ENCODE results near the gene ETHE1. TPM values are rescaled to one million over a fixed set of nuclear protein-coding genes. Genes with fewer than 3 reads are reported as not detected.
"Not testable (repeated sequence)": the region's sequence is repeated elsewhere in the genome, so short reads cannot be mapped to it uniquely, and the experiment has no call there.

ETHE1 gene
- total RNA-seq, 2 experiments from 2014 or later, result 52.6 to 55.8 TPM

GRCh38 chr19:43562226-43562697 is 35.3 kb upstream of the ETHE1 start:
- DNase-seq, result no peak
- no peaks in the 10 kb centered on the region for H3K9me3 Mint-ChIP-seq (ENCODE audit: low read depth)
- CTCF ChIA-PET, result interaction anchor here (0.6 to 2.7 kb wide), 4 partner anchors 15 to 44 kb away, joined by 3 to 23 read pairs (median 3); partner anchors contain the start of gene IRGQ
- H3K36me3 Mint-ChIP-seq, result peaks cover 27% of the 10 kb centered on the region
- H3K4me3 Mint-ChIP-seq, result peak overlapping the region; percentile 33
- peak overlapping the region; percentile 92 for H3K27ac Mint-ChIP-seq
- H3K4me1 Mint-ChIP-seq, result peaks cover 37% of the 10 kb centered on the region
- ATAC-seq, result no peak
- no peaks in the 10 kb centered on the region for H3K27me3 Mint-ChIP-seq

- H3K27me3 Mint-ChIP-seq, result no peaks in the 10 kb centered on the region
- no peak for ATAC-seq
- peak overlapping the region; percentile 92 for H3K27ac Mint-ChIP-seq
- no peak for DNase-seq
- H3K4me3 Mint-ChIP-seq, result no peak overlapping the region
- peaks cover 34% of the 10 kb centered on the region for H3K4me1 Mint-ChIP-seq
- H3K36me3 Mint-ChIP-seq, result peaks cover 25% of the 10 kb centered on the region
- CTCF ChIA-PET, result interaction anchor here (2.7 kb wide), 1 partner anchor 33 kb away, joined by 23 read pairs; the partner anchor contains the start of gene IRGQ
- no peaks in the 10 kb centered on the region for H3K9me3 Mint-ChIP-seq (ENCODE audit: low read depth)
Observed at GRCh38 chr19:43561139-43561970, 34.4 kb upstream of the ETHE1 start.

GRCh38 chr19:43560687-43561086 is 33.7 kb upstream of the ETHE1 start:
- H3K4me1 Mint-ChIP-seq, result peaks cover 36% of the 10 kb centered on the region
- no peaks in the 10 kb centered on the region for H3K9me3 Mint-ChIP-seq (ENCODE audit: low read depth)
- H3K4me3 Mint-ChIP-seq, result no peak overlapping the region
- ATAC-seq, result no peak
- peak overlapping the region; percentile 22 for H3K27ac Mint-ChIP-seq
- no peaks in the 10 kb centered on the region for H3K27me3 Mint-ChIP-seq
- DNase-seq, result no peak
- CTCF ChIA-PET, result interaction anchor here (2.7 to 9.2 kb wide), 2 partner anchors 34 to 35 kb away, joined by 23 to 173 read pairs; partner anchors contain the start of genes IRGQ and ZNF576
- peaks cover 25% of the 10 kb centered on the region for H3K36me3 Mint-ChIP-seq

- DNase-seq (peak; percentile 89), ATAC-seq (peak; percentile 94)
- H3K9me3 Mint-ChIP-seq (ENCODE audit: low read depth), result no peaks in the 10 kb centered on the region
- peaks cover 15% of the 10 kb centered on the region for H3K36me3 Mint-ChIP-seq
- H3K4me3 Mint-ChIP-seq, result no peak overlapping the region
- peaks cover 11% of the 10 kb centered on the region for H3K4me1 Mint-ChIP-seq
- CTCF ChIA-PET, result interaction anchor here (0.7 to 9.2 kb wide), 30 partner anchors 10 to 254 kb away, joined by 3 to 173 read pairs (median 6); partner anchors contain the start of genes IRGQ, PINLYP, PLAUR and SMG9
- H3K27ac Mint-ChIP-seq, result peak overlapping the region; percentile 61
- no peaks in the 10 kb centered on the region for H3K27me3 Mint-ChIP-seq
Observed at GRCh38 chr19:43555185-43555770, 28.3 kb upstream of the ETHE1 start.

- peak overlapping the region; percentile 29 for H3K27ac Mint-ChIP-seq
- no peaks in the 10 kb centered on the region for H3K27me3 Mint-ChIP-seq
- DNase-seq (no peak), ATAC-seq (no peak)
- no peak overlapping the region for H3K4me3 Mint-ChIP-seq
- peaks cover 13% of the 10 kb centered on the region for H3K36me3 Mint-ChIP-seq
- peaks cover 11% of the 10 kb centered on the region for H3K4me1 Mint-ChIP-seq
- CTCF ChIA-PET, result interaction anchor here (1.0 to 9.2 kb wide), 24 partner anchors 9 to 255 kb away, joined by 3 to 173 read pairs (median 8); partner anchors contain the start of genes IRGQ, PINLYP, SMG9 and XRCC1
- H3K9me3 Mint-ChIP-seq (ENCODE audit: low read depth), result no peaks in the 10 kb centered on the region
Observed at GRCh38 chr19:43554317-43554895, 27.4 kb upstream of the ETHE1 start.

- Mint-ChIP-seq H3K4me3 (no peak overlapping the region), H3K4me1 (peaks cover 11% of the 10 kb centered on the region), H3K9me3 (ENCODE audit: low read depth) (no peaks in the 10 kb centered on the region), H3K27me3 (no peaks in the 10 kb centered on the region), H3K36me3 (peaks cover 16% of the 10 kb centered on the region), H3K27ac (no peak overlapping the region)
- CTCF ChIA-PET, result interaction anchor here (1.4 to 9.2 kb wide), 8 partner anchors 10 to 107 kb away, joined by 3 to 173 read pairs (median 15); partner anchors contain the start of genes IRGQ, PINLYP, XRCC1 and ZNF575
- ATAC-seq (no peak), DNase-seq (no peak)
Observed at GRCh38 chr19:43553656-43554055, 26.7 kb upstream of the ETHE1 start.

- Mint-ChIP-seq H3K9me3 (ENCODE audit: low read depth) (no peaks in the 10 kb centered on the region), H3K4me1 (peaks cover 11% of the 10 kb centered on the region), H3K27me3 (no peaks in the 10 kb centered on the region), H3K36me3 (peaks cover 16% of the 10 kb centered on the region), H3K4me3 (no peak overlapping the region), H3K27ac (no peak overlapping the region)
- no peak for ATAC-seq
- no peak for DNase-seq
- CTCF ChIA-PET, result interaction anchor here (1.2 to 9.2 kb wide), 4 partner anchors 11 to 106 kb away, joined by 3 to 173 read pairs (median 4); partner anchors contain the start of genes IRGQ and ZNF576
Observed at GRCh38 chr19:43552616-43553015, 25.6 kb upstream of the ETHE1 start.

- no peak for ATAC-seq
- H3K36me3 Mint-ChIP-seq, result peaks cover 13% of the 10 kb centered on the region
- H3K4me3 Mint-ChIP-seq, result no peak overlapping the region
Observed at GRCh38 chr19:43552198-43552450, 25.1 kb upstream of the ETHE1 start.

GRCh38 chr19:43551399-43552197 is 24.6 kb upstream of the ETHE1 start:
- Mint-ChIP-seq H3K27me3 (no peaks in the 10 kb centered on the region), H3K27ac (no peak overlapping the region), H3K9me3 (ENCODE audit: low read depth) (no peaks in the 10 kb centered on the region), H3K4me3 (no peak overlapping the region), H3K36me3 (peaks cover 13% of the 10 kb centered on the region), H3K4me1 (peaks cover 11% of the 10 kb centered on the region)
- DNase-seq (no peak), ATAC-seq (no peak)
- CTCF ChIA-PET, result interaction anchor here (0.6 to 9.2 kb wide), 4 partner anchors 15 to 105 kb away, joined by 4 to 173 read pairs (median 4); partner anchors contain the start of genes IRGQ and ZNF576

More at GRCh38 chr19:43552198-43552450, 25.1 kb upstream of the ETHE1 start:
- no peaks in the 10 kb centered on the region for H3K9me3 Mint-ChIP-seq (ENCODE audit: low read depth)
- peaks cover 11% of the 10 kb centered on the region for H3K4me1 Mint-ChIP-seq
- DNase-seq, result no peak
- CTCF ChIA-PET, result interaction anchor here (1.2 to 9.2 kb wide), 3 partner anchors 16 to 105 kb away, joined by 4 to 173 read pairs (median 4); partner anchors contain the start of genes IRGQ and ZNF576
- no peak overlapping the region for H3K27ac Mint-ChIP-seq
- H3K27me3 Mint-ChIP-seq, result no peaks in the 10 kb centered on the region

- H3K27me3 Mint-ChIP-seq, result no peaks in the 10 kb centered on the region
- DNase-seq (no peak), ATAC-seq (no peak)
- H3K36me3 Mint-ChIP-seq, result peaks cover 8% of the 10 kb centered on the region
- CTCF ChIA-PET, result interaction anchor here (2.0 kb wide), 1 partner anchor 13 kb away, joined by 4 read pairs; no protein-coding TSS in a partner anchor
- H3K4me3 Mint-ChIP-seq, result no peak overlapping the region
- no peaks in the 10 kb centered on the region for H3K9me3 Mint-ChIP-seq (ENCODE audit: low read depth)
- no peak overlapping the region for H3K27ac Mint-ChIP-seq
- no peaks in the 10 kb centered on the region for H3K4me1 Mint-ChIP-seq
Observed at GRCh38 chr19:43548706-43549105, 21.7 kb upstream of the ETHE1 start.

- H3K36me3 Mint-ChIP-seq, result peaks cover 14% of the 10 kb centered on the region
- H3K27ac Mint-ChIP-seq; H3K9me3 Mint-ChIP-seq (ENCODE audit: low read depth); ATAC-seq; H3K4me1 Mint-ChIP-seq; DNase-seq; H3K4me3 Mint-ChIP-seq; CTCF ChIA-PET; H3K27me3 Mint-ChIP-seq: not testable (repeated sequence)
Observed at GRCh38 chr19:43547926-43548325, 20.9 kb upstream of the ETHE1 start.

GRCh38 chr19:43546581-43546980 is 19.6 kb upstream of the ETHE1 start:
- H3K9me3 Mint-ChIP-seq (ENCODE audit: low read depth), result no peaks in the 10 kb centered on the region
- H3K27ac Mint-ChIP-seq, result no peak overlapping the region
- CTCF ChIA-PET, result interaction anchor here (1.0 to 4.9 kb wide), 2 partner anchors 9 to 16 kb away, joined by 3 to 22 read pairs; no protein-coding TSS in a partner anchor
- H3K4me1 Mint-ChIP-seq, result no peaks in the 10 kb centered on the region
- peaks cover 17% of the 10 kb centered on the region for H3K36me3 Mint-ChIP-seq
- H3K4me3 Mint-ChIP-seq, result no peak overlapping the region
- H3K27me3 Mint-ChIP-seq, result no peaks in the 10 kb centered on the region
- DNase-seq (no peak), ATAC-seq (no peak)
